GM19193 (cell line): ENCODE data around the gene PLBD1.

Experiments
- POLR2A ChIP-seq: IDR thresholded peaks from 4 replicates; pipeline ENCODE4 v1.6.1; 2011; ENCODE audit not compliant: insufficient read depth, insufficient read length; ENCODE audit errors: extremely low read depth

Gene PLBD1

GRCh38 chr12:14575585-14575984, 7.9 kb upstream of the PLBD1 start:
- no peak for TF ChIP-seq POLR2A

GRCh38 chr12:14573118-14573517, 5.4 kb upstream of the PLBD1 start:
- no peak for TF ChIP-seq POLR2A

GRCh38 chr12:14572401-14572800, 4.7 kb upstream of the PLBD1 start:
- TF ChIP-seq POLR2A: no peak

GRCh38 chr12:14571779-14572178, 4.1 kb upstream of the PLBD1 start:
- no peak for TF ChIP-seq POLR2A

- no peak for TF ChIP-seq POLR2A
Measured at GRCh38 chr12:14570231-14570630, 2.5 kb upstream of the PLBD1 start.

GRCh38 chr12:14564336-14564959, 3.2 kb downstream of the PLBD1 start:
- TF ChIP-seq POLR2A: no peak

GRCh38 chr12:14563046-14563445, 4.6 kb downstream of the PLBD1 start:
- TF ChIP-seq POLR2A: no peak

GRCh38 chr12:14562279-14562678, 5.4 kb downstream of the PLBD1 start:
- no peak for TF ChIP-seq POLR2A

GRCh38 chr12:14561677-14562238, 5.9 kb downstream of the PLBD1 start:
- TF ChIP-seq POLR2A: no peak

GRCh38 chr12:14560904-14561574, 6.6 kb downstream of the PLBD1 start:
- no peak for TF ChIP-seq POLR2A

GRCh38 chr12:14558473-14558959, 9.2 kb downstream of the PLBD1 start:
- TF ChIP-seq POLR2A: no peak

GRCh38 chr12:14557966-14558365, 9.7 kb downstream of the PLBD1 start:
- no peak for TF ChIP-seq POLR2A

- no peak for TF ChIP-seq POLR2A
Measured at GRCh38 chr12:14554281-14555007, 13.2 kb downstream of the PLBD1 start.

- no peak for TF ChIP-seq POLR2A
Measured at GRCh38 chr12:14548609-14549008, 19.1 kb downstream of the PLBD1 start.

GRCh38 chr12:14547571-14547970, 20.1 kb downstream of the PLBD1 start:
- no peak for TF ChIP-seq POLR2A
